Rectal smooth muscle tissue (tissue), 1 donor: ENCODE data around the gene DLL3.
A peak's percentile ranks its signal among the peaks of the same experiment; 100 is the strongest.

Experiments
- H3K27ac ChIP-seq: one replicate; pipeline ENCODE4 v1.7.0; 2013; ENCODE audit warnings: low read depth, low read length, inconsistent platforms
- H3K27me3 ChIP-seq: one replicate; pipeline ENCODE4 v1.7.0; 2013; ENCODE audit warnings: low read length; ENCODE audit not compliant: control insufficient read depth, insufficient read depth
- H3K36me3 ChIP-seq: one replicate; pipeline ENCODE4 v1.7.0; 2013; ENCODE audit warnings: low read length; ENCODE audit not compliant: control insufficient read depth, insufficient read depth
- H3K4me1 ChIP-seq: one replicate; pipeline ENCODE4 v1.7.0; 2013; ENCODE audit warnings: low read length; ENCODE audit not compliant: control insufficient read depth, insufficient read depth
- H3K4me3 ChIP-seq: one replicate; pipeline ENCODE4 v1.7.0; 2013; ENCODE audit warnings: low read length
- H3K9ac ChIP-seq: one replicate; pipeline ENCODE4 v1.7.0; 2013; ENCODE audit warnings: low read length

DLL3 gene

GRCh38 chr19:39508629-39509028, 9.9 kb downstream of the DLL3 start:
- H3K4me3 ChIP-seq, result no peak overlapping the region
- H3K4me1 ChIP-seq, result no peaks in the 10 kb centered on the region
- no peak overlapping the region for H3K9ac ChIP-seq
- peaks cover 32% of the 10 kb centered on the region for H3K27me3 ChIP-seq
- H3K27ac ChIP-seq, result no peak overlapping the region
- no peaks in the 10 kb centered on the region for H3K36me3 ChIP-seq

- no peak overlapping the region for H3K27ac ChIP-seq
- peaks cover 29% of the 10 kb centered on the region for H3K27me3 ChIP-seq
- H3K36me3 ChIP-seq, result no peaks in the 10 kb centered on the region
- no peaks in the 10 kb centered on the region for H3K4me1 ChIP-seq
- H3K4me3 ChIP-seq, result no peak overlapping the region
- no peak overlapping the region for H3K9ac ChIP-seq
These were observed 10.5 kb downstream of the DLL3 start for GRCh38 chr19:39509233-39509632.

- H3K4me1 ChIP-seq, result peaks cover 4% of the 10 kb centered on the region
- no peak overlapping the region for H3K27ac ChIP-seq
- no peaks in the 10 kb centered on the region for H3K36me3 ChIP-seq
- H3K4me3 ChIP-seq, result no peak overlapping the region
- no peak overlapping the region for H3K9ac ChIP-seq
- peaks cover 36% of the 10 kb centered on the region for H3K27me3 ChIP-seq
These were observed 14.2 kb downstream of the DLL3 start for GRCh38 chr19:39512988-39513387.

- no peaks in the 10 kb centered on the region for H3K36me3 ChIP-seq
- peak within 1 kb of the TSS; percentile 44 for H3K4me3 ChIP-seq
- H3K4me1 ChIP-seq, result peaks cover 4% of the 10 kb centered on the region
- no peak within 1 kb of the TSS for H3K27ac ChIP-seq
- H3K9ac ChIP-seq, result no peak within 1 kb of the TSS
- peaks cover 28% of the 10 kb centered on the region for H3K27me3 ChIP-seq
These were observed 16.2 kb downstream of the DLL3 start, which contains the start of gene SELENOV for GRCh38 chr19:39514840-39515550. Gene SELENOV (plus strand): TSS chr19:39515139. CDS start chr19:39515213, 74 bp downstream.

- H3K27ac ChIP-seq, result no peak overlapping the region
- H3K36me3 ChIP-seq, result no peaks in the 10 kb centered on the region
- H3K4me1 ChIP-seq, result peaks cover 4% of the 10 kb centered on the region
- H3K27me3 ChIP-seq, result peaks cover 28% of the 10 kb centered on the region
- H3K4me3 ChIP-seq, result peak overlapping the region; percentile 44
- no peak overlapping the region for H3K9ac ChIP-seq
These were observed 16.9 kb downstream of the DLL3 start for GRCh38 chr19:39515551-39516191.

- H3K36me3 ChIP-seq, result no peaks in the 10 kb centered on the region
- no peak overlapping the region for H3K27ac ChIP-seq
- H3K9ac ChIP-seq, result no peak overlapping the region
- H3K4me1 ChIP-seq, result peaks cover 4% of the 10 kb centered on the region
- H3K4me3 ChIP-seq, result no peak overlapping the region
- peaks cover 28% of the 10 kb centered on the region for H3K27me3 ChIP-seq
These were observed 17.5 kb downstream of the DLL3 start for GRCh38 chr19:39516270-39516669.

GRCh38 chr19:39517432-39517831, 18.7 kb downstream of the DLL3 start:
- Histone ChIP-seq H3K27me3 (peaks cover 28% of the 10 kb centered on the region), H3K4me3 (no peak overlapping the region), H3K9ac (no peak overlapping the region)

GRCh38 chr19:39518458-39518857, 19.7 kb downstream of the DLL3 start:
- no peak overlapping the region for H3K27ac ChIP-seq
- peaks cover 26% of the 10 kb centered on the region for H3K27me3 ChIP-seq
- H3K9ac ChIP-seq, result no peak overlapping the region
- peaks cover 4% of the 10 kb centered on the region for H3K4me1 ChIP-seq
- no peaks in the 10 kb centered on the region for H3K36me3 ChIP-seq
- no peak overlapping the region for H3K4me3 ChIP-seq

More at GRCh38 chr19:39517432-39517831, 18.7 kb downstream of the DLL3 start:
- Histone ChIP-seq H3K4me1 (peaks cover 4% of the 10 kb centered on the region), H3K36me3 (no peaks in the 10 kb centered on the region), H3K27ac (no peak overlapping the region)

GRCh38 chr19:39518975-39519374, 20.2 kb downstream of the DLL3 start:
- Histone ChIP-seq H3K9ac (no peak overlapping the region), H3K27me3 (peaks cover 26% of the 10 kb centered on the region), H3K36me3 (no peaks in the 10 kb centered on the region), H3K27ac (no peak overlapping the region), H3K4me3 (no peak overlapping the region), H3K4me1 (peaks cover 4% of the 10 kb centered on the region)

- Histone ChIP-seq H3K9ac (no peak overlapping the region), H3K36me3 (no peaks in the 10 kb centered on the region), H3K4me1 (no peaks in the 10 kb centered on the region), H3K27me3 (peaks cover 7% of the 10 kb centered on the region), H3K4me3 (no peak overlapping the region), H3K27ac (no peak overlapping the region)
These were observed 22.1 kb downstream of the DLL3 start for GRCh38 chr19:39520541-39521484.

GRCh38 chr19:39524495-39524894, 25.7 kb downstream of the DLL3 start:
- no peak overlapping the region for H3K9ac ChIP-seq
- H3K36me3 ChIP-seq, result no peaks in the 10 kb centered on the region
- H3K27ac ChIP-seq, result no peak overlapping the region
- no peak overlapping the region for H3K4me3 ChIP-seq
- H3K4me1 ChIP-seq, result no peaks in the 10 kb centered on the region
- no peaks in the 10 kb centered on the region for H3K27me3 ChIP-seq

- Histone ChIP-seq H3K36me3 (no peaks in the 10 kb centered on the region), H3K27me3 (no peaks in the 10 kb centered on the region), H3K4me3 (no peak overlapping the region), H3K9ac (no peak overlapping the region), H3K27ac (no peak overlapping the region), H3K4me1 (no peaks in the 10 kb centered on the region)
These were observed 26.5 kb downstream of the DLL3 start for GRCh38 chr19:39525205-39525604.
